Activated T-helper 1 cell treated with Interleukin-2 at 50 U/mL for 16 hours (primary cell): ENCODE measurements around the gene DUS3L.

Experiments used
- DNase-seq: peaks from one replicate; pipeline ENCODE4 v3.0.0-alpha.2; 2020; ENCODE audit warnings: low read depth

DUS3L gene

DNA sequence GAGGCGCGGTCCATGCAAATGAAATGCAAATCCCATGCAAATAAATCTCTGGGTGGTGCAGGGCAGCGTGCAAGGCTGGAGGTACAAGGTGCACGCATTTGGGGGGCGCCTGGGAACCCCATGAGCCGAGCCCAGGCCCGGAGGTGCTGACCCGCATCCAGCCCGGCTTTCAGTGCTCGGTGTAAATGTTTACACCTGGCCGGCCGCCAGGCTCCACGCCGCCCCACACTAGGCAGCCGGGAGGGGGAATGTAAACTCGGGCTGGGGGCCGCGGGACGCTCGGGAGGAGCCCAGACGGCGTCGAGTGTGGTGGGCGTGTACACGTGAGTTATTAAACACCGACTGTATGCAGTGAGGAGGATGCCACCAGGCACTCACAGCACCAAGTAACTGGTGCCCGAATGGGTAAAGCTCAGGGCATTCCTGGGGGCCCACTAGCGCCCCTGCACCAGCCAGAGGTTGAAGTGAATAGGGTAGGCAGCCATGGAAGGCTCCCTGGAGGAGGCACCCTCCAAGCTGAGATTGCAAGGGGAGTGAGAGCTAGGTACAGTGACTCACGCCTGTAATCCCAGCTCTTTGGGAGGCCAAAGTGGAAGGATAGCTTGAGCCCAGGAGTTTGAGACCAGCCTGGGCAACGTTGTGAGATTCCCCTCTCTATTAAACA is 31.4 kb upstream of the DUS3L start:
- DNase-seq, result no peak

DNA sequence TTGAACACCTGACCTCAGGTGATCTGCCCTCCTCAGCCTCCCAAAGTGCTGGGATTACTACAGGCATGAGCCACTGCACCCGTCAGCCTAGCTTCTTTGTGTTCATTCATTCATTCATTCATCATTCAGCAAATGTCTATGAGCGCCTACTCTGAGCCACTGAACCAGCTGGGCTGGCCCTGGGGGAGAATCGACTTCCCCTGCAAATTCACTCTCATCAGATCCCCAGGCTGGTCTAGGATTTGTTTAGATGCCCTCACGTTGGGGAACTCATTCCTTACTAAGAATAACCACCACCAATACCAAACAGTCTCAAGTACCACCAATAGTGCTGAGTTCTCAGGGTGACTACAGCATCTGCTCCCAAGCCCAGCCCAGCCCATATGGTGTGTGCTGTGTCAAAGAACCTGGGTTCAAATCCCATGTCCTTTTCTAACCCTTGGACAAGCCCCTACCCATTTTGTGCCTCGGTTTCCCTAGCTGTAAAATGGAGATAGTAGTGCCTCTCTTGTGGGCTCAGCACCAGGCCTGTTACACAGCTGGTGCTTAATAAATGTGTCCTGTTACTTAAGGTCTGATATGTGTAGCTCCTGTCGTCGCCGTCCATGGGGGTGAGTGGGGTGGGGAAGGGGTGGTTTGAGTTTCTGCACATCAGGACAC is 30.7 kb upstream of the DUS3L start:
- no peak for DNase-seq

GRCh38 chr19:5820785-5821184 is 29.8 kb upstream of the DUS3L start:
- DNase-seq, result no peak

GRCh38 chr19:5818594-5818993 is 27.6 kb upstream of the DUS3L start:
- DNase-seq, result no peak

DNA sequence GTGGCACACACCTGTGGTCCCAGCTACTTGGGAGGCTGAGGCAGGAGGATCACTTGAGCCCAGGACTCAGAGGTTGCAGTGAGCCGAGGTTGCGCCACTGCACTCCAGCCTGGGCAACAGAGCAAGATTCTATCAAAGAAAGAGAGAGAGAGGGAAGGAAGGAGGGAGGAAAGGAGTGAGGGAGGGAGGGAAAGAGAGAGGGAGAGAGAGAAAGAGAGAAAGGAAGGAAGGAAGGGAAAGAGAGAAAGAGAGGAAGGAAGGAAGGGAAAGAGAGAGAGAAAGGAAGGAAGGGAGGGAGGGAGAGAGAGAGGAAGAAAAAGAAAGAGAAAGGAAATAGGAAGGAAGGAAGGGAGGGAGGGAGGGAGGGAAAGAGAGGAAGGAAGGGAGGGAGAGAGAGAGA is 26.3 kb upstream of the DUS3L start:
- DNase-seq, result no peak

DNA sequence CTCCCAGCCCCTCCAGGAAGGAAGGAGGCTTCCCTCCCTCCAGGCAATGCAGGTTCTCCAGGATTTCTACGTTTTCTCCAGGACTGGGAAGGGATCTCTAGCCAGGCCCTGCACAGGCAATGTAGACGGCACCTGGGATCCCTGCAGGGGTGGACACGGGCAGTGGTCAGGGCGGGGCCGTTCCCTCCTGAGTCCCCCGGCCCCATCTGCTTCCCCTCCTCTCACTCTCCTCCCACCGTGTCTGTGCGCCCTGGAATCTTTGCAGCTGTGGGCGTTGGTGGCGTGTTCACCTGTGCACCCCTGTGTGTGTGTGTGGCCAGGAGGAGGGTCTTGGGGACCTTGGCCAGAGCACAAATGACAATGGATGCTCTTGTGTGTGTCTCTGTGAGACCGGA is 23.9 kb upstream of the DUS3L start:
- DNase-seq, result no peak

DNA sequence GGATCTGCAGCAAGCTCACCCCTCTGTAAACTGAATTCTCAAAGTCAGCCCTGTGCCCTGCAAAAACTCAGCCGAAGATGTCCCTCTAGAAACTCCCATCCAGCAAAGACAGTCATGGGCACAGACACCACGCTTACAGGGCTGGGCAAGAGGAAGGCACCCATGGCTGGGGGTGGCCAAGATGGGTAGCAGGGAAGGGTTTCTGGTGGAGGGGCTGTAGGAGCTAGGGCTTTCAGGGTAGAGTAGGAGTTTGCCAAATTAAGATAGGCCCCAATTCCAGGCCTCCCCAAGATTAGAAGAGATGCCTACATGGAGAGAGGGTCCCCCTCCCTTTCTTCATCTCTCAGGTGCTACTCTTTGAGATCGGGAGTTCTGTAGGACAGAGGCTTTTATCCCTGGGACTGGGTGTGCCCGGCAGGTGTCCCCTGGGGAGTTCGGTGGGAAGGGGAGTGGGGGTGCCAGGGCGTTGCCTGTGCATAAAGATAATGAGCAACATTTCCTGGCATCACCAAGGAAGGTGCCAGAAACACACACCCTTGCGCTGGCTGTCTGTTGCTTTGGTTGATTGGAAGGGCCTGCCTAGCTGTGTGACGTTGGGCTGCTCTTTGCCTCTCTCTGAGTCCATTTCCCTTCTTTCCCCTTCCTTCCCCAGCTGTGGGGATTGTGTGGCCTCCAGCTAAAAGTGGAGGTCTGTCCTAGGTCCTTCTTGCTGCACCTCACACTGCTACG is 23.3 kb upstream of the DUS3L start:
- DNase-seq, result no peak

GRCh38 chr19:5811117-5811516 is 20.2 kb upstream of the DUS3L start:
- no peak for DNase-seq

- no peak for DNase-seq
Observed at GRCh38 chr19:5809469-5809868, 18.5 kb upstream of the DUS3L start.

GRCh38 chr19:5809053-5809452 is 18.1 kb upstream of the DUS3L start:
- DNase-seq, result no peak

GRCh38 chr19:5808120-5808816 is 17.3 kb upstream of the DUS3L start:
- no peak for DNase-seq

DNA sequence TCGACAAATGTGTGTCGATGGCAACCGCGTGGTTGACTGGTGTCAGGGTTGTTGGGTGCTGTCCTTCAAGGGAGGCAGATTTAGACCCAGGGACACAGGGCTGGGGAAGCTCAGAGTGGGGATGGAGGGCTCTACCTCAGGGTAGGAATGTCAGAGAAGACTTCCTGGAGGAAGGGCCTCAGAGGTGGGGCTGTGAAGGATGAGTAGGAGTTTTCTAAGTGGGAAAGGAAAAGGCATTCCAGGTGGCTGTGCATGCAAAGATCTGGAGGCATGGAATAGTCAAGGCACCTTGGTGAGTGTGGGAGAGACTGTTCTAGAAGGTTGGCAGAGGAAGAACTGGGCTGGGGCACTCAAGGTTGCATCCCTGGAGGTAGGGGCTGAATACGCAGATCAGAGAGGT is 15.9 kb upstream of the DUS3L start:
- DNase-seq, result no peak

DNA sequence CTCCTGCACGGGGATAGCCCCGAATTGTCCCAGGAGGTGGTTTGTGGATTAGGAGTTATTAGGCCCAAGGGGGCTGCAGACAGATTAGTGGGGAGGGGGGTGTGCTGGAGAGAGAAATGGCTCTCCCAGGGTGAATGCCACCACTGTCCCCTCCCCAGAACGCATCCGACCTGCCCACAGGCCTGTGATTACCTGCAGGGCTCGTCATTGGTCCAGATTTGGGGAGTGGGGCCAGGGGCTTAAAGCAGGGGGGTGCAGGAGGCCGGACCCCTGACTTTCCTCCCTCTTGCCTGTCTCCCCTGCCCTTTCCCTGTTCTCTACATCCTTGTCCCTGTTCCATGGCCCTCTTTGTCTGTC is 15.1 kb upstream of the DUS3L start:
- DNase-seq, result no peak

GRCh38 chr19:5805462-5806132 is 14.6 kb upstream of the DUS3L start:
- DNase-seq, result peak; percentile 45

- DNase-seq, result peak; percentile 38
Observed at GRCh38 chr19:5804516-5805461, 13.8 kb upstream of the DUS3L start, which contains the start of gene NRTN. Gene NRTN (plus strand): TSS chr19:5805067. CDS start chr19:5824166, 19,099 bp downstream.

- peak; percentile 90 for DNase-seq
Observed at GRCh38 chr19:5803752-5804515, 13.0 kb upstream of the DUS3L start.

DNA sequence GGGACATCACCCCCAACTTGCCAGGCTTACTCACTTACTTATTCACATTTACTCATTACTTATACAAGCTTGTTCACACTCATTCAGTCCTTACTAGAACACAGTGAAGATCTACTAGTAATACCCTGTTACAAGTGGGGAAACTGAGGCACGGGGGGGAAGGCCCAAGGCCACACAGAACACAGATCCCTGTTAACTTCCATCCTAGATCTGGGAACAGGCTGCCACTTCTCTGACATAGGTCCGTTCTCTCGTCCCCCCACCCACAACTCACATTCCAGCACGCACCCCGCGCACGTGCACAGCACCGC is 12.4 kb upstream of the DUS3L start:
- no peak for DNase-seq

DNA sequence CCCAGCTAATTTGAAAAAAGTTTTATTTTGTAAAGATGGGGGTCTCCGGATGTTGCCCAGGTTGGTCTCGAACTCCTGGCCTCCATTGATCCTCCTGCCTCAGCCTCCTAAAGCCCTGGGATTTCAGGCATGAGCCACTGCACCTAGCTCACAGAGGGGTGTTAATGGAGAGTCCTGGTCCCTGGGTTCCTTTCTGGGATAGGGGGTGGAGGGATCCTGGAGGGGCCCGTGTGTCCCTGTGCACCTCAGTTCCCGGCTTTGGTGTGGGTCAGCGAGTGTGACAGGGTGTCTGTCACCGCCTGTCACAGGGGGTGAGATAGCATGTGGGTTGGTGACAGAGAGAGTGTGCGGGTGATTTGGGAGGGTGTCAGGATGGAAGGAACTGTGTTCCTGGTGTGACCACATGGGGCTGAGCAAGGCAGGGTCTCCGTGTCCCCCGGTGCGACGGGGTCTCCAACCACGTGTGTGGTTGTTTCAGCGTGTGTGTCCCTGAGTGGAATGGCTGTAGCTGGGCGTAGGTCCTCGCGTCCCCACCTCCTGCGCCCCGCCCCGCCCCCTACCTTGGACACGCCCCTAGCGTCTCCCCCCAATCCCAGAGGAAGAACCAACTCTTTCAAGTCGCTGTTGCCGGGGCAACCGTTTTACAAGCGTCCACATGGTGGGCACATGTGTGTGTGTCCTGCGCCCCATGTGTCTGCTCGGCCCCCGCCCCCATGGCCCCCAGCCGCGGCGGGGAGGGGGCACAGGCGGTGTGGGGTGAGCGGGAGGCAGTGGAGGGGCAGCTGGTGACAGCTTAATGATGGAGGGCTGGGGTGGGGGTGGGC is 11.0 kb upstream of the DUS3L start:
- no peak for DNase-seq
